ENCODE results near the gene CPED1. TPM values are rescaled to one million over a fixed set of nuclear protein-coding genes. Genes with fewer than 3 reads are reported as not detected.

CPED1 gene
- total RNA-seq, 4 donors from 2014 or later, result 15.0 to 32.1 (median 21.8) TPM

GRCh38 chr7:121138262-121138933 is 149.9 kb downstream of the CPED1 start:
- Histone ChIP-seq H3K36me3 (peaks cover 0 to 31% (median 2%) of the 10 kb centered on the region in 3 donors), H3K27me3 (no peaks in the 10 kb centered on the region), H3K4me3 (no peak overlapping the region), H3K9me3 (no peaks in the 10 kb centered on the region), H3K27ac (no peak overlapping the region), H3K4me1 (no peaks in the 10 kb centered on the region)
- no peak for DNase-seq (ENCODE audit: low spot score in 2 of 2)
- 76 to 84% methylated on average over 8 of the region's 8 CpGs for WGBS, 2 donors
- TF ChIP-seq EP300 (IDR thresholded peaks at IDR 0.05) (no peak), POLR2A (IDR thresholded peaks at IDR 0.05) (no peak), CTCF (IDR thresholded peaks at IDR 0.05) (no peak)

GRCh38 chr7:121139427-121139826 is 150.9 kb downstream of the CPED1 start:
- 89 to 91% methylated on average over 3 of the region's 3 CpGs for WGBS, 2 donors
- peaks cover 0 to 33% (median 2%) of the 10 kb centered on the region in 3 donors for H3K36me3 ChIP-seq
- H3K27ac ChIP-seq, result no peak overlapping the region

GRCh38 chr7:121140790-121141189 is 152.3 kb downstream of the CPED1 start:
- WGBS, 2 donors, result 91 to 94% methylated on average over 1 of the region's 1 CpG
- Histone ChIP-seq H3K36me3 (peaks cover 0 to 37% (median 2%) of the 10 kb centered on the region in 3 donors), H3K9me3 (no peaks in the 10 kb centered on the region), H3K27me3 (no peaks in the 10 kb centered on the region), H3K4me3 (no peak overlapping the region), H3K4me1 (no peaks in the 10 kb centered on the region), H3K27ac (no peak overlapping the region)
- TF ChIP-seq EP300 (IDR thresholded peaks at IDR 0.05) (no peak), POLR2A (IDR thresholded peaks at IDR 0.05) (no peak)
- no peak for DNase-seq (ENCODE audit: low spot score in 2 of 2)

More at GRCh38 chr7:121139427-121139826, 150.9 kb downstream of the CPED1 start:
- no peaks in the 10 kb centered on the region for H3K4me1 ChIP-seq
- no peaks in the 10 kb centered on the region for H3K9me3 ChIP-seq
- H3K4me3 ChIP-seq, result no peak overlapping the region
- no peak for DNase-seq (ENCODE audit: low spot score in 2 of 2)
- H3K27me3 ChIP-seq, result no peaks in the 10 kb centered on the region
- TF ChIP-seq EP300 (IDR thresholded peaks at IDR 0.05) (no peak), POLR2A (IDR thresholded peaks at IDR 0.05) (no peak), CTCF (IDR thresholded peaks at IDR 0.05) (no peak)

- H3K4me1 ChIP-seq, result peaks cover 0 to 3% (median 0%) of the 10 kb centered on the region in 4 donors
- DNase-seq (ENCODE audit: low spot score in 2 of 2), result no peak
- WGBS, 2 donors, result 40 to 47% methylated on average over 2 of the region's 2 CpGs
- H3K4me3 ChIP-seq, result no peak overlapping the region
- no peaks in the 10 kb centered on the region for H3K27me3 ChIP-seq
- no peaks in the 10 kb centered on the region for H3K9me3 ChIP-seq
- TF ChIP-seq EP300 (IDR thresholded peaks at IDR 0.05) (no peak), CTCF (IDR thresholded peaks at IDR 0.05) (no peak), POLR2A (IDR thresholded peaks at IDR 0.05) (no peak)
- no peak overlapping the region for H3K27ac ChIP-seq
- H3K36me3 ChIP-seq, result peaks cover 0 to 16% (median 0%) of the 10 kb centered on the region in 3 donors
These were observed 163.3 kb downstream of the CPED1 start for GRCh38 chr7:121151774-121152221.

GRCh38 chr7:121153411-121153810 is 164.9 kb downstream of the CPED1 start:
- TF ChIP-seq POLR2A (IDR thresholded peaks at IDR 0.05) (no peak), CTCF (IDR thresholded peaks at IDR 0.05) (no peak)
- 96% methylated on average over 1 of the region's 1 CpG for WGBS, 2 donors
- Histone ChIP-seq H3K4me1 (peaks cover 0 to 3% (median 0%) of the 10 kb centered on the region in 4 donors), H3K36me3 (peaks cover 0 to 16% (median 0%) of the 10 kb centered on the region in 3 donors), H3K27ac (no peak overlapping the region), H3K4me3 (no peak overlapping the region), H3K9me3 (no peaks in the 10 kb centered on the region), H3K27me3 (no peaks in the 10 kb centered on the region)
- no peak for DNase-seq (ENCODE audit: low spot score in 2 of 2)

Data from tibial nerve (tissue), 4 donors.